SKM-1 (cell line): Measurements from ENCODE around the gene FCMR.
A peak's percentile ranks its signal among the peaks of the same experiment; 100 is the strongest.
"Not testable (repeated sequence)": the region's sequence is repeated elsewhere in the genome, so short reads cannot be mapped to it uniquely, and the experiment has no call there.

Source experiments
- DNase-seq: peaks from one replicate; lab custom pipeline; 2025; ENCODE audit not compliant: unreplicated experiment; lab: John Stamatoyannopoulos, UW

The FCMR gene

GRCh38 chr1:206924592-206925105 is 2.9 kb upstream of the FCMR start:
- DNase-seq: no peak

- not testable (repeated sequence) for DNase-seq
These were observed 2.3 kb upstream of the FCMR start for GRCh38 chr1:206923961-206924557.

GRCh38 chr1:206923009-206923960 is 1.5 kb upstream of the FCMR start:
- DNase-seq: no peak

GRCh38 chr1:206922524-206922923 is 783 bp upstream of the FCMR start:
- DNase-seq: no peak

- DNase-seq: no peak
These were observed 3.7 kb downstream of the FCMR start for GRCh38 chr1:206918076-206918475.

- no peak for DNase-seq
These were observed 5.6 kb downstream of the FCMR start for GRCh38 chr1:206916000-206916709.

- DNase-seq: no peak
These were observed 6.6 kb downstream of the FCMR start for GRCh38 chr1:206915030-206915735.

- no peak for DNase-seq
These were observed 7.8 kb downstream of the FCMR start for GRCh38 chr1:206913766-206914537.

- DNase-seq: peak; percentile 78
These were observed 9.2 kb downstream of the FCMR start for GRCh38 chr1:206912445-206913095.

GRCh38 chr1:206911064-206911663 is 10.6 kb downstream of the FCMR start:
- peak; percentile 57 for DNase-seq

- DNase-seq: no peak
These were observed 11.8 kb downstream of the FCMR start for GRCh38 chr1:206909883-206910318.

- no peak for DNase-seq
These were observed 12.4 kb downstream of the FCMR start for GRCh38 chr1:206909161-206909882.

- no peak for DNase-seq
These were observed 13.7 kb downstream of the FCMR start for GRCh38 chr1:206908038-206908437.

- no peak for DNase-seq
These were observed 14.3 kb downstream of the FCMR start for GRCh38 chr1:206907304-206907991.

GRCh38 chr1:206905295-206906164 is 16.2 kb downstream of the FCMR start:
- no peak for DNase-seq

- DNase-seq: no peak
These were observed 17.2 kb downstream of the FCMR start for GRCh38 chr1:206904423-206905142.
